Measurements from ENCODE around the gene SUPT3H.
A peak's percentile ranks its signal among the peaks of the same experiment; 100 is the strongest.

The SUPT3H gene

DNA sequence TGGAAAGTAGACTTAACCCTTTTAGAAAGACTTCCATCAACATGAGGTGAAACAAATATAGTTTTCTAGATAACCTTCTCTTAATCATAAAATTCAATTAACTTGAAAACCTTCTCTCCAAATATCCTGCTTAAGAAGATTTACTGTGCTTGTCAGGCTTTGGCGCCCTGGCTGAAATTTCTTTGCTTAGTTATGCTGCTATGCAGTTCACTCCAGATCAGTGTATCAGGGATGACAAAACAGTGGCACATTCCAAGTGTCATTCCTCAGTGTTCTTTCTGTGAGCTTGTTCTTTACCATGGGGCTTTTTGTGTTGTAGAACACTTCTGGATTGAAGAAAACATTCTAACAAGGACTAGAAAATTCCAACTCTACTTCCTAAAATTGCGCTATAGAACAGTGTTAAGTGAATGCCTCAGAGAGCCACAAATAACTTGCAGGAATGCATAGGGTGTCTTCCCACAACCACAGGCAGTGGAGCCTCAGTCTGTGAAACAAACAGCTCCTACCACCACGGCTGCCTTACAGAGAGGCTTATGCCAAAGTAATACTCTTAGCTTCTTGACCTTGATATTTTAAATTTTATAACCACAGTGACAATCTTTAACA is 546.6 kb downstream of the SUPT3H start:
- DNase-seq: peak; percentile 90
- TF ChIP-seq, protein P1, sequence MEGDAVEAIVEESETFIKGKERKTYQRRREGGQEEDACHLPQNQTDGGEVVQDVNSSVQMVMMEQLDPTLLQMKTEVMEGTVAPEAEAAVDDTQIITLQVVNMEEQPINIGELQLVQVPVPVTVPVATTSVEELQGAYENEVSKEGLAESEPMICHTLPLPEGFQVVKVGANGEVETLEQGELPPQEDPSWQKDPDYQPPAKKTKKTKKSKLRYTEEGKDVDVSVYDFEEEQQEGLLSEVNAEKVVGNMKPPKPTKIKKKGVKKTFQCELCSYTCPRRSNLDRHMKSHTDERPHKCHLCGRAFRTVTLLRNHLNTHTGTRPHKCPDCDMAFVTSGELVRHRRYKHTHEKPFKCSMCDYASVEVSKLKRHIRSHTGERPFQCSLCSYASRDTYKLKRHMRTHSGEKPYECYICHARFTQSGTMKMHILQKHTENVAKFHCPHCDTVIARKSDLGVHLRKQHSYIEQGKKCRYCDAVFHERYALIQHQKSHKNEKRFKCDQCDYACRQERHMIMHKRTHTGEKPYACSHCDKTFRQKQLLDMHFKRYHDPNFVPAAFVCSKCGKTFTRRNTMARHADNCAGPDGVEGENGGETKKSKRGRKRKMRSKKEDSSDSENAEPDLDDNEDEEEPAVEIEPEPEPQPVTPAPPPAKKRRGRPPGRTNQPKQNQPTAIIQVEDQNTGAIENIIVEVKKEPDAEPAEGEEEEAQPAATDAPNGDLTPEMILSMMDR (IDR thresholded peaks at IDR 0.05; ENCODE audit: low read depth, low read length): no peak
- Histone ChIP-seq H3K9me3 (ENCODE audit: severe bottlenecking) (no peaks in the 10 kb centered on the region), H3K36me3 (no peaks in the 10 kb centered on the region), H3K4me3 (ENCODE audit: low read depth, low read length) (no peak overlapping the region), H3K27me3 (ENCODE audit: insufficient read depth, low read depth, severe bottlenecking) (no peaks in the 10 kb centered on the region), H3K27ac (peak overlapping the region; percentile 66)

DNA sequence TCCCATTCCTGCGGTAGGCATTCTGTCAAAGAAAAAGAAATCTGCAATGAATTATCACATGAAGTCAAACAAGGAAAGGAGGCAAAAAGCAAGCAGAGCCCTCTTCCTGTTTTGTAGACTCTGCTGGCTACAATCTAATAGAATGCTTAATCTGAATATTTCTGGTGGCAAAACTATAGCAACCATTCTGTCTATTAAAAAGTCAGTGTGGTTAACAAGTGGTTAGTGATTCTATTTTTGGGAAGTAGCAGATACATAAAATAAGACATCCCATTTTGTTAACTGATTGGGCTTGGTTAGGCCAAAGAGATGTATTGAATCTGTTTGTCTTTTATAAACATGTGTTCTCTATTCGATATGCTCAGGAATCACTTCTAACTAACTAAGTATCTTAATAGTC is 547.9 kb downstream of the SUPT3H start:
- no peak overlapping the region for H3K4me3 ChIP-seq (ENCODE audit: low read depth, low read length)
- no peaks in the 10 kb centered on the region for H3K9me3 ChIP-seq (ENCODE audit: severe bottlenecking)
- TF ChIP-seq, protein P1 (IDR thresholded peaks at IDR 0.05; ENCODE audit: low read depth, low read length): no peak
- H3K27me3 ChIP-seq (ENCODE audit: insufficient read depth, low read depth, severe bottlenecking): no peaks in the 10 kb centered on the region
- no peaks in the 10 kb centered on the region for H3K36me3 ChIP-seq
- peak overlapping the region; percentile 66 for H3K27ac ChIP-seq
- no peak for DNase-seq

DNA sequence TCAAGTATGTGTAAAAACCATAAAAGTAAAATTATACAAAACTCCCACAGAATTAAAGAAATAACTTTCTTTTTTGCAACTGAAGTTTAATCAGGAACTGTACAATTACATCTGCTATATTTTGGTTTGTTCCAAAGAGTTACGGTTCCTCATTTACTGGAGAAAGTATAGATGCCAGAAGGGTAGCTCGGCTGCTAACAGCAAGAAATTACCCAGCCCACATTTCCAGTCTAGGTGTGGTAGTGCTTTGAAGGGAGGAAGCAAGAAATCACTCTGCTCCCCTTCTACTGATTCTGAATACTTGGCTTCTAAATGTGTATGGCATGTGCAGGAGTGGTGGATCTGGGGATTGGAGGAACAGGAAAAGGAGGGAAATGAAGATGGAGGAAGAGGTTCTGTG is 549.0 kb downstream of the SUPT3H start:
- no peaks in the 10 kb centered on the region for H3K27me3 ChIP-seq (ENCODE audit: insufficient read depth, low read depth, severe bottlenecking)
- no peak for DNase-seq
- H3K36me3 ChIP-seq: no peaks in the 10 kb centered on the region
- H3K27ac ChIP-seq: no peak overlapping the region
- no peaks in the 10 kb centered on the region for H3K9me3 ChIP-seq (ENCODE audit: severe bottlenecking)
- TF ChIP-seq, protein P1 (IDR thresholded peaks at IDR 0.05; ENCODE audit: low read depth, low read length): no peak
- no peak overlapping the region for H3K4me3 ChIP-seq (ENCODE audit: low read depth, low read length)

DNA sequence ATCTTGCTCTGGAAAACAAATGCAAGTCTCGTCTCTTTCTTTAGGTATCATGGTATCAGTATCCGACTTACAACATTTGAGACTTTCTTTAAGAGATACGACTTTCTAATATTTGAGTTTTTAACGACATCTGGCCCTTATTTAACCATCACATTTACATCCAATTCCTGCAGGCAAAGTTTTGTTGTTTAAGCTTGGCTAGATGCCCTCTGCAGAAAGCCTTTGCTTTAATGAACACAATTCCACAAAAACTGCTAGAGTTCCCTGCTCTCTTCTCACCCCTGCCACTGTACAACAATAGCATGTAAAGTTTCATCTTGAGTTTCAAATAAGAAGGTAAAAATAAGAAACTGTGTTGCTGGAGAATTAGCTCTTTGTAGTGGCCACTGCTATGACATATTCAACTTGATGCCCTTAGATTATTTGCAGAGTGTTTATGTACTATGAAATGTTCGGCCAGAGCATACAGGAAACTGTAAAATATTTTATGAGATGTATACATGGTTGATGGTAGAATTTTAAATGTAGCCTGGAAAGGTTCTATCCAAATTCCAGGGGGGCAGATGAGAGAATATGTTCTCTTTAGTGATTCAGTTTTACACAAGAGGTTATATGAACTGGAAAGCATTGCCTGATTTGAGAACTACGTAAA is 551.6 kb downstream of the SUPT3H start:
- H3K4me3 ChIP-seq (ENCODE audit: low read depth, low read length): no peak overlapping the region

DNA sequence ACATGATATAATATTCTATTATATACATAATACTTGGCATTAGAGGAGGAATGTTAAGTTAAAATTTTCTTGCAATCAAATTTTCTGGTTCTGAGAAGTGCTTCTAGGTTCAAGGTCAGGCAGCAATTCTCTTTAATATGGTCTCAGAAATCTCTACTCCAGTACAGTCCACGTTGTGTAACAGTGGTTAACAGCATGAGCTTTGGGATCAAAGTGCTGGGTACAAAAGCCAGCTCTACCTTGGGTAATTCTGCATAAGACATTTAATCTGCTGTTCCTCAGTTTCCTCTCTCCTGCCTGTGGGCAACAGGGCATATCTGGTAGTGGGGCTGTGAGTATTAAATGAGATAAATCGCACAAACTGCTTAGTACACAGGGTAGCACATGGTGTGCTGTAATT is 552.5 kb downstream of the SUPT3H start:
- Histone ChIP-seq H3K9me3 (ENCODE audit: severe bottlenecking) (no peaks in the 10 kb centered on the region), H3K4me3 (ENCODE audit: low read depth, low read length) (no peak overlapping the region), H3K36me3 (no peaks in the 10 kb centered on the region), H3K27ac (no peak overlapping the region), H3K27me3 (ENCODE audit: insufficient read depth, low read depth, severe bottlenecking) (no peaks in the 10 kb centered on the region)
- TF ChIP-seq, protein P1 (IDR thresholded peaks at IDR 0.05; ENCODE audit: low read depth, low read length): no peak
- no peak for DNase-seq

More for the DNA sequence above, 551.6 kb downstream of the SUPT3H start:
- H3K27ac ChIP-seq: no peak overlapping the region
- H3K27me3 ChIP-seq (ENCODE audit: insufficient read depth, low read depth, severe bottlenecking): no peaks in the 10 kb centered on the region
- DNase-seq: no peak
- H3K9me3 ChIP-seq (ENCODE audit: severe bottlenecking): no peaks in the 10 kb centered on the region
- H3K36me3 ChIP-seq: no peaks in the 10 kb centered on the region
- TF ChIP-seq, protein P1 (IDR thresholded peaks at IDR 0.05; ENCODE audit: low read depth, low read length): no peak

Data from WERI-Rb-1 (cell line).